SU-DHL-6 (cell line): Measurements from ENCODE around the gene CDK10.

Source experiments
- H2AFZ ChIP-seq: fragments of 200-600 bp; sonication (generic); 2 replicates; pipeline ENCODE4 v1.6.1; 2014; ENCODE audit warnings: low read depth, mild to moderate bottlenecking, moderate library complexity, mixed read lengths, antibody characterized with exemption, low read length; ENCODE audit not compliant: severe bottlenecking
- H3F3A ChIP-seq: fragments of 200-600 bp; shearing (Covaris generic); 2 replicates; pipeline ENCODE4 v1.6.0; 2016; ENCODE audit warnings: antibody characterized with exemption, mild to moderate bottlenecking; ENCODE audit not compliant: insufficient read depth
- H3K27ac ChIP-seq: fragments of 200-600 bp; sonication (generic); 2 replicates; pipeline ENCODE4 v1.5.1; 2016; ENCODE audit warnings: low read depth, mild to moderate bottlenecking, low read length, moderate library complexity, mixed read lengths
- H3K27me3 ChIP-seq: fragments of 200-600 bp; sonication (generic), shearing (Covaris generic); 2 replicates; pipeline ENCODE4 v1.6.0; 2014; ENCODE audit warnings: mild to moderate bottlenecking, low read length
- H3K36me3 ChIP-seq: fragments of 200-600 bp; sonication (generic); 2 replicates; pipeline ENCODE4 v1.6.1; 2014; ENCODE audit warnings: mild to moderate bottlenecking, low read length, mixed read lengths
- H3K4me2 ChIP-seq: fragments of 300-600, 200-600 bp; shearing (Covaris generic), sonication (generic); 2 replicates; pipeline ENCODE4 v1.6.0; 2014; ENCODE audit warnings: low read length, low read depth, mild to moderate bottlenecking; ENCODE audit not compliant: poor library complexity, severe bottlenecking
- H3K4me3 ChIP-seq: fragments of 200-600 bp; sonication (generic); 2 replicates; pipeline ENCODE4 v1.5.1; 2014; ENCODE audit warnings: antibody characterized with exemption, low read length, mild to moderate bottlenecking, mixed read lengths; ENCODE audit not compliant: insufficient read depth, poor library complexity, severe bottlenecking
- H3K79me2 ChIP-seq: fragments of 200-600 bp; sonication (generic); 2 replicates; pipeline ENCODE4 v1.6.1; 2014; ENCODE audit warnings: mild to moderate bottlenecking, low read length, moderate library complexity; ENCODE audit not compliant: insufficient read depth
- H3K9ac ChIP-seq: fragments of 200-600 bp; sonication (generic); 2 replicates; pipeline ENCODE4 v1.7.0; 2014; ENCODE audit warnings: mild to moderate bottlenecking, low read length
- H3K9me2 ChIP-seq: fragments of 200-600 bp; sonication (generic); replicated peaks from 2 replicates; pipeline ENCODE4 v1.6.1; 2014; ENCODE audit warnings: low read length; ENCODE audit not compliant: insufficient read depth
- H3K9me3 ChIP-seq: fragments of 200-600 bp; sonication (generic); 2 replicates; pipeline ENCODE4 v1.6.1; 2014; ENCODE audit warnings: low read length, mixed read lengths; ENCODE audit not compliant: insufficient read depth
- H4K20me1 ChIP-seq: fragments of 200-600 bp; sonication (generic); 2 replicates; pipeline ENCODE4 v1.6.1; 2014; ENCODE audit warnings: low read depth, mild to moderate bottlenecking, antibody characterized with exemption, low read length, moderate library complexity, mixed read lengths
- CTCF ChIP-seq: fragments of 200-600 bp; sonication (generic); IDR thresholded peaks from one replicate; pipeline ENCODE4 v1.5.1; 2017; ENCODE audit warnings: antibody characterized with exemption, mild to moderate bottlenecking, low read length, moderate library complexity; ENCODE audit not compliant: insufficient read depth, poor library complexity, severe bottlenecking
- EZH2phosphoT487 ChIP-seq: fragments of 200-600 bp; sonication (generic), shearing (Covaris generic); conservative IDR thresholded peaks from 2 replicates; pipeline ENCODE4 v1.6.1; 2018; ENCODE audit warnings: mild to moderate bottlenecking, antibody characterized with exemption, low read length, moderate library complexity, mixed read lengths

CDK10 gene

GRCh38 chr16:89695875-89696669 lies 9.6 kb downstream of the CDK10 start:
- H3F3A ChIP-seq, result no peaks in the 10 kb centered on the region
- no peaks in the 10 kb centered on the region for H3K9me3 ChIP-seq
- H4K20me1 ChIP-seq, result no peaks in the 10 kb centered on the region; the same call in 1 of the 2 replicates
- no peaks in the 10 kb centered on the region for H3K9me2 ChIP-seq
- no peaks in the 10 kb centered on the region for H3K27me3 ChIP-seq
- no peak overlapping the region; the same call in 1 of the 2 replicates for H3K27ac ChIP-seq
- TF ChIP-seq EZH2phosphoT487, result no peak
- TF ChIP-seq CTCF, result no peak
- H3K9ac ChIP-seq, result no peak overlapping the region
- no peak overlapping the region for H2AFZ ChIP-seq
- H3K4me2 ChIP-seq, result no peak overlapping the region
- H3K36me3 ChIP-seq, result no peaks in the 10 kb centered on the region
- no peaks in the 10 kb centered on the region for H3K79me2 ChIP-seq
- no peak overlapping the region for H3K4me3 ChIP-seq

GRCh38 chr16:89696670-89697128 lies 10.2 kb downstream of the CDK10 start:
- Histone ChIP-seq H3K4me2 (no peak overlapping the region), H3K27ac (no peak overlapping the region; the same call in 1 of the 2 replicates), H3K9ac (no peak overlapping the region)

GRCh38 chr16:89697161-89697615 lies 10.7 kb downstream of the CDK10 start:
- H3K27ac ChIP-seq, result no peak overlapping the region
- no peaks in the 10 kb centered on the region for H3K27me3 ChIP-seq
- no peaks in the 10 kb centered on the region for H3K9me3 ChIP-seq
- no peaks in the 10 kb centered on the region for H3F3A ChIP-seq
- H4K20me1 ChIP-seq, result no peaks in the 10 kb centered on the region; the same call in 1 of the 2 replicates
- H3K9ac ChIP-seq, result no peak overlapping the region
- TF ChIP-seq EZH2phosphoT487 (no peak), CTCF (no peak)
- H2AFZ ChIP-seq, result no peak overlapping the region
- no peaks in the 10 kb centered on the region for H3K79me2 ChIP-seq
- no peaks in the 10 kb centered on the region for H3K9me2 ChIP-seq
- no peaks in the 10 kb centered on the region for H3K36me3 ChIP-seq
- no peak overlapping the region for H3K4me2 ChIP-seq
- H3K4me3 ChIP-seq, result no peak overlapping the region

More at GRCh38 chr16:89696670-89697128, 10.2 kb downstream of the CDK10 start:
- no peaks in the 10 kb centered on the region for H3K79me2 ChIP-seq
- no peak overlapping the region for H2AFZ ChIP-seq
- H3K9me3 ChIP-seq, result no peaks in the 10 kb centered on the region
- H3K4me3 ChIP-seq, result no peak overlapping the region
- no peaks in the 10 kb centered on the region for H3K9me2 ChIP-seq
- H3F3A ChIP-seq, result no peaks in the 10 kb centered on the region
- H3K27me3 ChIP-seq, result no peaks in the 10 kb centered on the region
- H3K36me3 ChIP-seq, result no peaks in the 10 kb centered on the region
- no peak for TF ChIP-seq EZH2phosphoT487
- no peak for TF ChIP-seq CTCF
- no peaks in the 10 kb centered on the region; the same call in 1 of the 2 replicates for H4K20me1 ChIP-seq
